Measurements from ENCODE around the gene GMPR.
A peak's percentile ranks its signal among the peaks of the same experiment; 100 is the strongest.

GMPR gene

DNA sequence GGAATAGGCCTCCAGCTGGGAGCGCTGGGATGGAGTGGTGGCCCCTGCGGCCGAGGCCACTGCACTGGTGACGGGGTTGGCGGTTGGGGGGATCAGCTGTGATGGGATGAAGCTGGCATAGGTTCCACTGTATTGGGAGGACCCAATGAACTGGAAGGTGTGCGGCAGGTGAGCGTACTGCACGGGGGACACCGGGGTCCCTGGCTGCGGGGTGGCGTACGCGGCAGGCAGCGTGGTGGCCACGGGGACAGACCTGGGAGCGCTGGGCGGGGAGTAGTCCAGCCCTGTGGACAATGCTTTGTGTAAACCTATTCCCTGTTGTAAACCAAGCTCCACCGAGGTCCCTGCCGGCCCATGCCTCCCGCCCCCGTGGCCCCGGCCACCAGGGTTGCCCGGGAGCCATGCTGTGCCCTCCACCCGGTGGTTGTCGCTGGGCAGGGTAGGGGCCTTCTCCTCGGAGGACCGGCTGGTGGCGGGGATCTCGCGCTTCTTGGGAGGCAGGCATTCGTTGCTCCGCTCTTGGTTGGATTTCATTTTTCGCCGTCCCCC, 89.5 kb downstream of the GMPR start:
- Mint-ChIP-seq H3K27ac (peak overlapping the region in 1 of 2 donors; percentile 6), H3K4me1 (ENCODE audit: low read depth in 2 of 2) (peaks cover 25 to 29% of the 10 kb centered on the region in 2 donors)
- ATAC-seq (replicated peaks): no peak

DNA sequence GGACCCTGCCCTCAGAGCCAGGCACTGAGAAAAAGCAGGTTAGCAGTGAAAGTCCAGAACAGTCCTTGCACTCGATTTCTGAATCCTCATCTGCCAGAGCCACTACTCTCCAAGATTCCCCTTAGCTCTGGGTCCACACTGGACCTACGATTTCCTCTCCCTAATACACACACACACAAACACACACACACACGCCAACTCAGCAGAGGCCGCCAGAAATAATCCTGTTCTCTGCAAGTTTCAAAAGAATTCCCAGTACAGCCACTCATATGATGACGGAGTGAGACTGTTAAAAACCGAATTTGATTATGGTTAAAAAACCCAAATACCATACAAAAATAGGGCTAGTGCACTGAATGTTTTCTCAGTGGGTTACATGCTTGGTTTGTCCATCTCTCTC, 90.8 kb downstream of the GMPR start:
- peaks cover 9% of the 10 kb centered on the region for H3K36me3 Mint-ChIP-seq (ENCODE audit: insufficient read depth)
- no peak overlapping the region for H3K4me3 Mint-ChIP-seq
- peak overlapping the region in 1 of 2 donors; percentile 6 for H3K27ac Mint-ChIP-seq
- DNase-seq: no peak
- no peaks in the 10 kb centered on the region for H3K27me3 Mint-ChIP-seq
- H3K4me1 Mint-ChIP-seq (ENCODE audit: low read depth in 2 of 2): peaks cover 21 to 22% of the 10 kb centered on the region in 2 donors
- H3K9me3 Mint-ChIP-seq: no peaks in the 10 kb centered on the region
- ATAC-seq (replicated peaks): no peak

More for the DNA sequence above, 89.5 kb downstream of the GMPR start:
- no peak overlapping the region for H3K4me3 Mint-ChIP-seq
- DNase-seq: no peak
- no peaks in the 10 kb centered on the region for H3K27me3 Mint-ChIP-seq
- no peaks in the 10 kb centered on the region for H3K9me3 Mint-ChIP-seq
- H3K36me3 Mint-ChIP-seq (ENCODE audit: insufficient read depth): peaks cover 16% of the 10 kb centered on the region

DNA sequence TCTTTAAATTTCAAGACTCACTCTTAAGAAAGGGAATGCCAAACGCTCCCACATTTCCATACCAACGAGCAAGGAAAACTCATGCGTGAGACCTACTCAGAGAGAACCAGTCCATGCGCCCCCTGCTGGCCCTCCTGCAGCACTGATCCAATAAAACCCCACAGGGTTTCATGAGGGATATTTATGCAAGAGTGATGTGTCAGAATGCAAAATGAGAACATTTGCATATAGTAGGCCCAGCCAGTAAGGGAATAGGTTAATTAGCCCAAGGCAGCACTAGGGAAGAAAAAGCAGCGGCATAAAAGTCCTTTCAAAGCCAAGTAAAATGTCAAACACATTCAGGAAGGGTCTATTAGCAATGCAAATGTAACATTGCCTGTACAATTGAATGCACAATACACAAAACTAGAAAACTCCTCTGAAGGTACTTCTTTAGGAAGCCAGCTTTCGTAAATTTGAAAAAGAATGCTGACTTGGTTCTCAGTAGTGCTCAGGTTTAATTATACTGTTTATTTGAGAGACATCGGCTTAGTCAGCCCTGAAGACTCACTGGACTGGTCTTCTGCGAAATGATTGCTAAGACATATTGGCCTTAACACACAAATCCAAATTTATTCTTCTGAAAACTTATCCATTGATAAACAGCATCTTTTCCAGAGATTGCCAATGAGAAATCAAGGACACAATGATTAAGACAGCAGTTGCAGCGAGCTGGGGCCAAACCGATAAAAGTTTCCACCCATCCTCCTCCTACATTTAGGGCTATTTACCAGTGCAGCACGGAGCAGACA, 93.2 kb downstream of the GMPR start:
- DNase-seq (peak; percentile 43 to 52 (median 46)), ATAC-seq (replicated peaks) (peak; percentile 62)
- H3K4me3 Mint-ChIP-seq: no peak overlapping the region
- H3K36me3 Mint-ChIP-seq (ENCODE audit: insufficient read depth): peaks cover 10% of the 10 kb centered on the region
- no peaks in the 10 kb centered on the region for H3K9me3 Mint-ChIP-seq
- H3K27ac Mint-ChIP-seq: no peak overlapping the region
- H3K4me1 Mint-ChIP-seq (ENCODE audit: low read depth in 2 of 2): peaks cover under 1 to 9% of the 10 kb centered on the region in 2 donors
- H3K27me3 Mint-ChIP-seq: no peaks in the 10 kb centered on the region

DNA sequence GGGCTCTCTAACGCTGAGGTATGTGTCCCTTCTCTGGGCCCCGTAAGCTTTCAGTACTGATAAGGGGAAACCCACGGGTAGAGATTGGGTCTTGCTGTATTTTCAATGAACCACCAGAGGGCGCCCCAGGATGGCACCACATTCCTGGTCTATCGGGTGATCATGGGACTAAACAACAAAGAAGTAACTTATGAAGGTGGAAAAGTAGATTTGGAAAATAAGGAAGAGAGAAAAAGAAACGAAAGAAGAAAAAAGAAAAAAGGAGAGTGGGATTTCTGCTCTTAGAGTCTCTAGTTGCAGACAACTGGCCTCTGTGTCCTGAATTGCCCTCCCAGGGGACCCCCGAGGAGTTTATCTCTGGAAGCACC, 93.8 kb downstream of the GMPR start:
- H3K27ac Mint-ChIP-seq: no peak overlapping the region
- H3K36me3 Mint-ChIP-seq (ENCODE audit: insufficient read depth): peaks cover 9% of the 10 kb centered on the region
- peak; percentile 79 to 83 (median 79) for DNase-seq
- no peaks in the 10 kb centered on the region for H3K9me3 Mint-ChIP-seq
- no peaks in the 10 kb centered on the region for H3K27me3 Mint-ChIP-seq
- peaks cover 0 to 7% of the 10 kb centered on the region in 2 donors for H3K4me1 Mint-ChIP-seq (ENCODE audit: low read depth in 2 of 2)
- H3K4me3 Mint-ChIP-seq: no peak overlapping the region
- ATAC-seq (replicated peaks): peak; percentile 99

DNA sequence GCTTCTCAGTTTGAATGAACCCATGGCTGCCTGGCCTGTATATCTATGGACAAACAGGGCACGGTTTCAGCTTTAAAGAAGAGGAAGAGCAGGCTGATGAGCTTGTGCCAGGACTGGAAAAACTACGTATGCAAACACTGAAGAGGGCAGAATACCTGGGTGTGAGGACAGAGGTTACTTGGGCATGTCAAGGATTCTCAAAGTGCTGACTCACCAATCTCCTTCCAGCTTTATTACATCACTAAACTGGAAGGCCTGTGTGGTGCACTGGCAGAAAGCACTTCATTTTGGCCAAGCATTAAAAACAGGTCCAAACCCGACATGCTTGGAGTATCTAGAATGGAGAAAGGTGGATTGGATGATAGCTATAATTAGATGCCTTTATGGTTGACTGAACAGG, 95.2 kb downstream of the GMPR start:
- H3K36me3 Mint-ChIP-seq (ENCODE audit: insufficient read depth): peaks cover 5% of the 10 kb centered on the region

DNA sequence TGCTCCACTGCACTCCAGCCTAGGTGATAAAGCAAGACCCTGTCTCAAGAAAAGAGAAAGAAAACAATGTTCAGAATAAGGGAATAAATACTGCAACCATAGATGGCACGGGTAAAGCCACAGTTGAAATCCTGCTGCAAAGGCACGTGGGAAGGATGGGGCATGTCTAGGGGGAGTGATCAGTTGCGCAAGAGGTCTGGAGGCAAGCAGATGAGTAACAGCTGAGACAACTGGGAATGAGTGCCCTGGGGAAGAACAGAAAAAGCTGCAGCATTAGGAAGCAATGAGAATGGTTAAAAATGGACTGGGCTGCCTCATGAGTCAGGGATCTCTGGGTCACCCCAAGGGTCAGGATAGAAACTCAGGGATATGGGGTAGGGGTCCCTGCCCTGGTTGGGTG, 96.3 kb downstream of the GMPR start:
- DNase-seq: no peak
- no peak overlapping the region for H3K4me3 Mint-ChIP-seq
- no peaks in the 10 kb centered on the region for H3K9me3 Mint-ChIP-seq
- H3K36me3 Mint-ChIP-seq (ENCODE audit: insufficient read depth): peaks cover 5% of the 10 kb centered on the region
- no peak for ATAC-seq (replicated peaks)
- H3K4me1 Mint-ChIP-seq (ENCODE audit: low read depth in 2 of 2): no peaks in the 10 kb centered on the region
- peak overlapping the region; percentile 23 to 62 for H3K27ac Mint-ChIP-seq
- H3K27me3 Mint-ChIP-seq: no peaks in the 10 kb centered on the region

More for the DNA sequence above, 95.2 kb downstream of the GMPR start:
- ATAC-seq (replicated peaks) (no peak), DNase-seq (no peak)
- Mint-ChIP-seq H3K27me3 (no peaks in the 10 kb centered on the region), H3K27ac (peak overlapping the region in 1 of 2 donors; percentile 20), H3K4me3 (no peak overlapping the region), H3K9me3 (no peaks in the 10 kb centered on the region), H3K4me1 (ENCODE audit: low read depth in 2 of 2) (peaks cover 0 to 5% of the 10 kb centered on the region in 2 donors)

DNA sequence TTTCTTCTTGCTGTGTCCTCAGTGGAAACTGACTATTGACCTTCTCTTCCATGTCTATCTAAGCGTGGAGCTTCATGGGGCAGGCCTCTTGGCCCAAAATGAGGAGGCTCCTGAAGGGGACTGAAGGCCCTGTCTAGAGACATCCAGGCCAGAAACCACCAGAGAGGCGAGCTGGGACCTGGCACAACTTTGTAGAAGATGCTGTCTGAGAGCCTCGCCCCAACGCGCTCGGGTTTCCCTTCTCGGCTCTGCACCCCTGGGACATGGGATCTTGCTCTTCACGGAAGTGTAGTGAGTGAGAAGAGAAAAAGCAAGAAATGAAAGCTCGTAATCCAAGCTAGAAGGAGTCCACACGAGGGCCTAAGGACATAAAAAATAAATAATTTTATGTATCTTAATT, 96.8 kb downstream of the GMPR start:
- H3K27ac Mint-ChIP-seq: peak overlapping the region in 1 of 2 donors; percentile 23
- no peaks in the 10 kb centered on the region for H3K4me1 Mint-ChIP-seq (ENCODE audit: low read depth in 2 of 2)
- H3K9me3 Mint-ChIP-seq: no peaks in the 10 kb centered on the region
- H3K4me3 Mint-ChIP-seq: no peak overlapping the region
- DNase-seq (no peak), ATAC-seq (replicated peaks) (no peak)
- H3K36me3 Mint-ChIP-seq (ENCODE audit: insufficient read depth): peaks cover 5% of the 10 kb centered on the region
- no peaks in the 10 kb centered on the region for H3K27me3 Mint-ChIP-seq

DNA sequence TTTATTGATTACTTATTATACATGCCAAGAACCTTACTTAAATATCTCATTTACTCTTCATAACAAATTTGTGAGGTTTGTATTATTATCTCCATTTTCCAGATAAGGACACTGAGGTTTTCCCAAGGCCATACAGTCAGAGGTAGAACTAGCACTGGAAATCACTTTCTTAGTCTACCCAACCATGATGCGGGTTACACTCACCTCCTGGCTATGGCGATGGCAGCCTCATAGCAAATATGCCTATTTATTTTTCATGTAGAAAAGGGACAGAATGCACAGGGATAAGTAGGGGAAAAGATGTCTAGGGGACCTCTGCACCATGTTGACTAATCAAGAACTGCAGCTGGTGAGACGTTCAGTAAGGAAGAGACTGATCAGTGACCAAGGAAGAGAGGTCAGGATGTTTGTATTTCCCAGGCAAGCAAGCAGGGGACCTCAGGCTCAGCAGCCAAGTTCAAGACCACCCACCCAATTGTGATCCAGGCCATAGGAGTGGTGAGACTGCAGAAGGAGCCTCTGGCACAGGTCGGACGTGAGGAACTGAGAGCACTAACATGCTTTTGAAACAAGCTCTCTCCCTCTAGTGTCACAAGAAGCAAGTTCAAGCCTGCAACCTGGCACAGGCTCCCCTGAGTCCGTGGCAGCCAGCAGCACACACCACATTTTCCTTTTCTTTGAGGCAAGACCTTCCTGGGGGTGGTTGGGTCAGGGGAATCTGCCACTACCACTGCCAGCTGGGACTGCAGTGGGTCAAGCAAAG, 97.8 kb downstream of the GMPR start:
- Mint-ChIP-seq H3K4me3 (no peak overlapping the region), H3K27ac (peak overlapping the region; percentile 51 to 61), H3K36me3 (ENCODE audit: insufficient read depth) (peaks cover 5% of the 10 kb centered on the region), H3K27me3 (no peaks in the 10 kb centered on the region), H3K4me1 (ENCODE audit: low read depth in 2 of 2) (peaks cover 0 to 3% of the 10 kb centered on the region in 2 donors), H3K9me3 (no peaks in the 10 kb centered on the region)
- DNase-seq: no peak
- ATAC-seq (replicated peaks): no peak

DNA sequence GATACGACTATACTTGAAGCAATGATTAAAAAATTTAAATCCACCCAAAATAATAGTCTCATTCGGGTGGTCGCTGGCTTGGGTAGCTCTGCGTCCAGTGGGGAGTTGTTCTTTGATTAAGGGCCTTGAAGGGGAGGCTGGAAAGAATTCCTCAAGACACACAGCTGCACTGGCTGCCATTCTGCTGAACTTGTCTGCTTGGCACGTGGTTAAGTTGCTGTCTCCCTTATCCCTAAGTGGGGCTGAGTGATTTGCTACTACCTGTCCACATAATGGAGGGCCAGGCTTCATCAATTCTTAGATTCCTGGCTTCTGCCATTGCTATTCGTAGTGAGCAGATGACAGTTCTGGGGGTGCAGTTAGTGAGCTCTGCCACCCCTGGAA, 98.5 kb downstream of the GMPR start:
- H3K36me3 Mint-ChIP-seq (ENCODE audit: insufficient read depth): peaks cover 5% of the 10 kb centered on the region
- ATAC-seq (replicated peaks) (no peak), DNase-seq (no peak)
- no peaks in the 10 kb centered on the region for H3K9me3 Mint-ChIP-seq
- peaks cover 0 to 4% of the 10 kb centered on the region in 2 donors for H3K4me1 Mint-ChIP-seq (ENCODE audit: low read depth in 2 of 2)
- no peaks in the 10 kb centered on the region for H3K27me3 Mint-ChIP-seq
- H3K4me3 Mint-ChIP-seq: no peak overlapping the region
- peak overlapping the region; percentile 51 to 61 for H3K27ac Mint-ChIP-seq

DNA sequence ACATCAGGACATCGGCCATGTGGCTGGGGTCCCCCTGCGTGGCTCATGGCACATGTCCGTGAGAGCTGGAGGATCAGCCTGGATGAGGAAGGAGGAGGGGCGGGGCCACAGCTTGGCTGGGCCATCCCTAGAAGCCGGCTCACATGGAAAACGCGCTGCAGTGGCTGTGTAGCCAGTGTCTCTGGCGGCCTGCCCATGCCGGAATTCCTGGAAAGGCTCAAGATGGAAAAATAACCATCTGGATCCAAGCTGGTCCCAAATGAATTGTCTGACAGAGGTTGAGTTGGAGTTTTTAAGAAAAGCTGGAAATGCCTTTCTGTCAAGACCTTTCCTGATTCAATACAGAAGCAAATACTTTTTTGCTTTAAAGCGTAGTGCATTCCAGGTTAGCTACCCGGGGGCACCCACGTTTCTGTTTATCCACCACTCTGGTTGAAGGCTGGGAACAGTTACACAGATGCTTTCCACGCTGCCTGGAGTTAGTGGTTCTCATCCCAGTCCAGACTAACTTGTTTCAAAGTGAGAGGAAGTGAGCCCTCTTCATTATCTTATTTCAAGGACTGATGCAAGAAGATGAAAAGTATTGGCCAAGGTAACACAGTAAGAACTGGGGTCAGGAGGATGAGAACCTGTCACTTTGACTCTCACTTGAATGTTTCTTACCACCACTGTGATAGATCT, 99.0 kb downstream of the GMPR start:
- H3K27ac Mint-ChIP-seq: peak overlapping the region in 1 of 2 donors; percentile 61
- H3K4me3 Mint-ChIP-seq: no peak overlapping the region
- no peaks in the 10 kb centered on the region for H3K27me3 Mint-ChIP-seq
- DNase-seq: no peak
- H3K36me3 Mint-ChIP-seq (ENCODE audit: insufficient read depth): peaks cover 5% of the 10 kb centered on the region
- ATAC-seq (replicated peaks): no peak
- H3K9me3 Mint-ChIP-seq: no peaks in the 10 kb centered on the region
- peaks cover 0 to 5% of the 10 kb centered on the region in 2 donors for H3K4me1 Mint-ChIP-seq (ENCODE audit: low read depth in 2 of 2)

DNA sequence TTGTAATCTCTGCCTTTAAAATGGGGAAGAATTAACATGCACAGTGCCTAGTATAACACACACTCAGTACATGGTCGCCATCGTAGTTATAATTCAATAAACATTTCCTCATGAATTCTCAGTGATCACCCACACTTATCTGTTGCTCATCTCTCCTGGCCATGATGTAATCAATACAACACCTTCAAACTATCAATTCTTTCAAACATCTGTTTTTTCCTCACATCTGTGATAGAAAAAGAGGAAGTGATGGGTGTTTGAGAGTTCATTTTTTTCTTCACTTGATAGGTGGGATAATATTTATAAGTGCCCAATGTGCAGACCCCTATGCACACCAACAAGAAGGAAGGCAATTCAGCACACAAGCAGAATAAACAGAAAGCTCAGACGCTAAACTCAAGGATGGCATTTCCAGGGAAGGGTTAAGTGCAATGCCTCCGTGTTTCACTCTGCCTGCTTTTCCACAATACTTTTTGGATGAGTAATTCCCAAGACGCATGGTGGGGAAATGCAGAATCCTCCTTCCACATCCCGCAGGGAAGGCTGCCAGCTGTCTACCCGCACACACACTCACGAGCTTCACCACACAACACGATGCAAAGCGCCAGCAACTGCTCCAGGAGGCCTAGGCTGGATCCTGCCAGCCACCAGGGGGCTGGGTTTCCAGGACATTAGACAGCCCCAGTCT, 100.3 kb downstream of the GMPR start:
- H3K9me3 Mint-ChIP-seq: no peaks in the 10 kb centered on the region
- DNase-seq (no peak), ATAC-seq (replicated peaks) (no peak)
- H3K36me3 Mint-ChIP-seq (ENCODE audit: insufficient read depth): peaks cover 5% of the 10 kb centered on the region
- peak overlapping the region; percentile 8 to 81 for H3K27ac Mint-ChIP-seq
- H3K27me3 Mint-ChIP-seq: no peaks in the 10 kb centered on the region
- peaks cover 0 to 8% of the 10 kb centered on the region in 2 donors for H3K4me1 Mint-ChIP-seq (ENCODE audit: low read depth in 2 of 2)
- H3K4me3 Mint-ChIP-seq: no peak overlapping the region

DNA sequence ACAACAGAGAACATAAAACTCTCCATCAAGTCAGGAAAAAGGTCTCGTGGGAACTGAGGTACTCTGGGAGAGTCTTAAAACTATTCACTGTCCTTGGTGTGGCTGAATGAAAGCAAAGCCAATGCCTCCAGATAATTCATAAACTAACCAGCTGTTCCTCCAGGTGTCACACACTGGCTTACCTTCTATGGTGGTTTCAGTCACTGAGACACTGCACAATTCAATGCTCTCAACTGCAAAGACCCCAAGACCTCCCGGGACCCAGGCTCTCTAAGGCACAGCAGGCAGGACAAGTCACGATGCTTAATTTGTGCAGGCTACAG, 100.8 kb downstream of the GMPR start:
- Mint-ChIP-seq H3K4me1 (ENCODE audit: low read depth in 2 of 2) (peaks cover 1 to 13% of the 10 kb centered on the region in 2 donors), H3K36me3 (ENCODE audit: insufficient read depth) (peaks cover 5% of the 10 kb centered on the region), H3K4me3 (no peak overlapping the region), H3K27ac (peak overlapping the region; percentile 8 to 81), H3K9me3 (no peaks in the 10 kb centered on the region), H3K27me3 (no peaks in the 10 kb centered on the region)
- ATAC-seq (replicated peaks) (no peak), DNase-seq (no peak)

DNA sequence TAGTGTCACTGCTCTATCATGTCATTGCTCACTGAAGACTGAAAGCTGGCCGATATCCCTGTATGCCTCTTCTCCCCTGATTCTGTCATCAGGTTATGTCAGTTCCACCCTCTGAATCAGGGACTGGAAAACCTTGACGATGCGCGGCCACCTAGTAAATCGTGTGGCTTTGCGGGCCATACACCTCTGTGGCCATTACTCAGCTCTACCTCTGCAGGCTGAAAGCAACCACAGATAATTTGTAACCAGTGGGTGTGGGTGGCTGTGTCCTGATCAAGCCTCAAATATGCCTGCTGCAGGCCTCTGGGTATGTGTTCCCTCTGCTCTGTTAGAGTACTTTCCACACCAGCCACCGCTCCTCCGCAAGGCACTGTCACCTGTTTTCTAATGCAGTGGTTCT, 105.2 kb downstream of the GMPR start:
- peaks cover 1 to 20% of the 10 kb centered on the region in 2 donors for H3K4me1 Mint-ChIP-seq (ENCODE audit: low read depth in 2 of 2)
- no peak for ATAC-seq (replicated peaks)
- no peak overlapping the region for H3K27ac Mint-ChIP-seq
- H3K9me3 Mint-ChIP-seq: no peaks in the 10 kb centered on the region
- no peaks in the 10 kb centered on the region for H3K27me3 Mint-ChIP-seq
- no peak overlapping the region for H3K4me3 Mint-ChIP-seq
- no peak for DNase-seq
- H3K36me3 Mint-ChIP-seq (ENCODE audit: insufficient read depth): no peaks in the 10 kb centered on the region

Data from effector memory CD8-positive, alpha-beta T cell (primary cell).